ENCODE data around the gene DDX54. TPM values are rescaled to one million over a fixed set of nuclear protein-coding genes. Genes with fewer than 3 reads are reported as not detected.

The DDX54 gene
- total and polyA plus RNA-seq, 12 donors, result 16.5 to 52.7 (median 37.5) TPM

GRCh38 chr12:113111247-113111646 lies 74.0 kb downstream of the DDX54 start:
- WGBS, 2 donors, result 85 to 86% methylated on average over 3 of the region's 3 CpGs
- no peak for TF ChIP-seq CTCF (IDR thresholded peaks at IDR 0.05)
- Histone ChIP-seq H3K9me3 (no peaks in the 10 kb centered on the region), H3K27ac (no peak overlapping the region), H3K4me3 (no peak overlapping the region), H3K4me1 (no peaks in the 10 kb centered on the region), H3K27me3 (peaks cover 0 to 47% (median 36%) of the 10 kb centered on the region in 7 donors), H3K36me3 (no peaks in the 10 kb centered on the region)
- intact Hi-C loops (cut with DNase I), result no loop called here
- ATAC-seq (no peak), DNase-seq (no peak)

GRCh38 chr12:113109872-113110599 lies 75.2 kb downstream of the DDX54 start:
- Histone ChIP-seq H3K4me3 (no peak overlapping the region), H3K27ac (no peak overlapping the region), H3K36me3 (no peaks in the 10 kb centered on the region), H3K9me3 (no peaks in the 10 kb centered on the region), H3K4me1 (no peaks in the 10 kb centered on the region), H3K27me3 (peaks cover 0 to 49% (median 35%) of the 10 kb centered on the region in 7 donors)
- ATAC-seq, result no peak
- intact Hi-C loops (cut with DNase I), result no loop called here
- no peak for TF ChIP-seq CTCF (IDR thresholded peaks at IDR 0.05)
- 44 to 49% methylated on average over 7 of the region's 7 CpGs for WGBS, 2 donors
- no peak for DNase-seq

GRCh38 chr12:113109360-113109759 lies 75.9 kb downstream of the DDX54 start:
- TF ChIP-seq CTCF (IDR thresholded peaks at IDR 0.05), result no peak
- Histone ChIP-seq H3K36me3 (no peaks in the 10 kb centered on the region), H3K27me3 (peaks cover 0 to 49% (median 31%) of the 10 kb centered on the region in 7 donors), H3K9me3 (no peaks in the 10 kb centered on the region), H3K4me1 (no peaks in the 10 kb centered on the region), H3K4me3 (no peak overlapping the region), H3K27ac (no peak overlapping the region)
- no peak for DNase-seq
- 59 to 65% methylated on average over 5 of the region's 5 CpGs for WGBS, 2 donors
- peak in 1 of 8 donors; percentile 38 for ATAC-seq
- intact Hi-C loops (cut with DNase I), result no loop called here

- no peak for ATAC-seq
- intact Hi-C loops (cut with DNase I), result no loop called here
- H3K36me3 ChIP-seq, result no peaks in the 10 kb centered on the region
- H3K4me3 ChIP-seq, result no peak overlapping the region
- no peaks in the 10 kb centered on the region for H3K9me3 ChIP-seq
- H3K4me1 ChIP-seq, result peaks cover 0 to 7% (median 0%) of the 10 kb centered on the region in 9 donors
- DNase-seq, result no peak
- no peak for TF ChIP-seq CTCF (IDR thresholded peaks at IDR 0.05)
- peaks cover 5 to 49% (median 38%) of the 10 kb centered on the region in 7 donors for H3K27me3 ChIP-seq
- H3K27ac ChIP-seq, result no peak overlapping the region
- WGBS, 2 donors, result 92 to 93% methylated on average over 4 of the region's 4 CpGs
These were observed 77.0 kb downstream of the DDX54 start for GRCh38 chr12:113108308-113108707.

Small RNAs within 50 kb of the gene (microRNA-seq; reads per million reads assigned to microRNA genes)
- 0 reads per million in 2 donors for gene MIR7106

Other genes with a start within 250 kb of the DDX54 start
- gene OAS3, start 247.0 kb downstream of the DDX54 start, total RNA-seq, result 10 to 100 TPM in 5 of 10 donors, 1 to 10 TPM in 5; 5.9 to 28.0 (median 10.5) TPM
- 1 to 10 TPM; 3.0 to 5.2 TPM for gene OAS3, start 247.0 kb downstream of the DDX54 start, polyA plus RNA-seq
- 10 to 100 TPM in 4 of 10 donors, 1 to 10 TPM in 6; 5.3 to 24.2 (median 9.4) TPM for gene OAS2, start 207.0 kb downstream of the DDX54 start, total RNA-seq
- gene OAS2, start 207.0 kb downstream of the DDX54 start, polyA plus RNA-seq, result 1 to 10 TPM; 3.3 to 6.8 TPM
- gene DTX1, start 128.7 kb downstream of the DDX54 start, total RNA-seq, result 1 to 10 TPM in 9 of 10 donors, under 1 TPM in 1; 0.94 to 6.4 (median 1.8) TPM
- gene DTX1, start 128.7 kb downstream of the DDX54 start, polyA plus RNA-seq, result 1 to 10 TPM; 1.0 to 1.1 TPM
- not detected for gene RASAL1, start 49.7 kb downstream of the DDX54 start, total RNA-seq
- not detected for gene RASAL1, start 49.7 kb downstream of the DDX54 start, polyA plus RNA-seq
- gene CFAP73, start 35.8 kb downstream of the DDX54 start, total RNA-seq, result not detected
- gene CFAP73, start 35.8 kb downstream of the DDX54 start, polyA plus RNA-seq, result under 1 TPM in 1 of 2 donors, not detected in 1; 0.10 TPM
- 10 to 100 TPM; 11.9 to 20.8 (median 14.4) TPM for gene RITA1, start 243 bp upstream of the DDX54 start, total RNA-seq
- gene RITA1, start 243 bp upstream of the DDX54 start, polyA plus RNA-seq, result 1 to 10 TPM; 8.0 to 9.9 TPM
- gene TPCN1, start 36.0 kb upstream of the DDX54 start, total RNA-seq, result 100 to 1,000 TPM in 8 of 10 donors, 10 to 100 TPM in 2; 81.9 to 163 (median 127) TPM
- gene TPCN1, start 36.0 kb upstream of the DDX54 start, polyA plus RNA-seq, result 100 to 1,000 TPM in 1 of 2 donors, 10 to 100 TPM in 1; 16.4 to 147 TPM
- 10 to 100 TPM in 6 of 10 donors, 1 to 10 TPM in 4; 7.2 to 15.0 (median 11.9) TPM for gene SLC8B1, start 149.6 kb upstream of the DDX54 start, total RNA-seq
- 10 to 100 TPM in 1 of 2 donors, 1 to 10 TPM in 1; 8.0 to 16.9 TPM for gene SLC8B1, start 149.6 kb upstream of the DDX54 start, polyA plus RNA-seq
- gene PLBD2, start 173.1 kb upstream of the DDX54 start, total RNA-seq, result 10 to 100 TPM; 24.7 to 53.9 (median 36.1) TPM
- gene PLBD2, start 173.1 kb upstream of the DDX54 start, polyA plus RNA-seq, result 10 to 100 TPM; 13.0 to 20.0 TPM
- gene SDS, start 218.4 kb upstream of the DDX54 start, total RNA-seq, result 1 to 10 TPM in 1 of 10 donors, under 1 TPM in 3, not detected in 6; 0.18 to 1.6 (median 0.45) TPM
- under 1 TPM in 1 of 2 donors, not detected in 1; 0.33 TPM for gene SDS, start 218.4 kb upstream of the DDX54 start, polyA plus RNA-seq
- 10 to 100 TPM in 7 of 10 donors, 1 to 10 TPM in 3; 4.0 to 23.4 (median 15.3) TPM for gene SDSL, start 236.9 kb upstream of the DDX54 start, total RNA-seq
- 1 to 10 TPM; 2.0 to 3.3 TPM for gene SDSL, start 236.9 kb upstream of the DDX54 start, polyA plus RNA-seq

Data from heart right ventricle (tissue), 16 donors.